HCT116 (cell line): Measurements from ENCODE around the gene SLC35F6. TPM values are rescaled to one million over a fixed set of nuclear protein-coding genes. Genes with fewer than 3 reads are reported as not detected.

Source experiments
- ATAC-seq: fragments of 200-7000 bp; cut with Tn5 transposase; 2 replicates; pipeline ENCODE4 v1.9.1; 2020; ENCODE audit warnings: mild to moderate bottlenecking, moderate library complexity
- BruUV-seq: library from RNA; stranded (reverse); fragments of 400-500 nt; replicated peaks from 2 replicates; lab custom pipeline; 2021; lab: Mats Ljungman, UMichigan
- CTCF ChIA-PET: fragments of 300-600 bp; sonication (Branson Sonifier 250); formaldehyde crosslinking; loops from one replicate; lab custom pipeline; 2021; ENCODE audit warnings: antibody characterized with exemption; lab: Charles Lee
- POLR2A ChIA-PET: fragments of 300-600, 350-600 bp; sonication (Branson Sonifier 250); formaldehyde crosslinking; loops from one replicate; lab custom pipeline; 2021; ENCODE audit warnings: antibody characterized with exemption; lab: Charles Lee
- RAD21 ChIA-PET, 2 experiments: fragments of 300-600 bp; sonication (Branson Sonifier 250); formaldehyde crosslinking; loops; one replicate each; lab custom pipeline; 2023; ENCODE audit warnings: low total read pairs in 2 of 2; ENCODE audit not compliant: uncharacterized antibody in 2 of 2, unreplicated experiment in 2 of 2, low non-redundant PET in 1 of 2; lab: Charles Lee
- DNase-seq: peaks from one replicate; pipeline ENCODE4 v3.0.0-alpha.2; 2010; ENCODE audit warnings: low read depth, low spot score
- H2AFZ ChIP-seq: fragments of 200-600 bp; shearing (Covaris generic), sonication (generic); 2 replicates; pipeline ENCODE4 v1.6.1; 2017; ENCODE audit warnings: low read depth, mixed run types, mixed read lengths, antibody characterized with exemption, low read length; ENCODE audit not compliant: poor library complexity, severe bottlenecking
- H3K27ac ChIP-seq: 2 replicates; pipeline ENCODE4 v1.5.1; 2012; ENCODE audit warnings: low read depth, low read length
- H3K27me3 ChIP-seq: fragments of 200-600 bp; sonication (generic); 2 replicates; pipeline ENCODE4 v1.6.1; 2016; ENCODE audit warnings: mixed run types, low read length, mixed read lengths; ENCODE audit not compliant: insufficient read depth
- H3K36me3 ChIP-seq, 2 experiments: fragments of 200-500 bp in 1 of 2; fragments of 200-600 bp in 1 of 2; sonication (Bioruptor generic) in 1 of 2; sonication (generic) in 1 of 2; 2 replicates each; pipeline versions ENCODE4 v1.5.1 to v1.6.1; 2014 to 2016; ENCODE audit warnings: low read length in 2 of 2, inconsistent platforms in 1 of 2, mixed read lengths in 1 of 2, mixed run types in 1 of 2; ENCODE audit not compliant: insufficient read depth in 2 of 2, control insufficient read depth in 1 of 2
- H3K4me1 ChIP-seq, 2 experiments: fragments of 200-600 bp in 1 of 2; sonication (generic) in 1 of 2; 2 replicates each; pipeline versions ENCODE4 v1.5.1 to v1.6.1; 2012 to 2017; ENCODE audit warnings: low read length in 2 of 2, inconsistent platforms in 1 of 2, mild to moderate bottlenecking in 1 of 2, mixed read lengths in 1 of 2, mixed run types in 1 of 2, moderate library complexity in 1 of 2; ENCODE audit not compliant: insufficient read depth in 2 of 2, control insufficient read depth in 1 of 2
- H3K4me2 ChIP-seq: fragments of 200-600 bp; sonication (generic); 2 replicates; pipeline ENCODE4 v1.6.1; 2017; ENCODE audit warnings: mixed run types, low read length, mixed read lengths
- H3K4me3 ChIP-seq, 2 experiments: fragments of 200-600 bp in 1 of 2; sonication (generic) in 1 of 2; replicated peaks in 1 of 2; 2 replicates each; pipeline ENCODE4 v1.5.1; 2011 to 2016; ENCODE audit warnings: low read length in 2 of 2, control low read depth in 1 of 2, low read depth in 1 of 2, mild to moderate bottlenecking in 1 of 2, mixed read lengths in 1 of 2, mixed run types in 1 of 2
- H3K79me2 ChIP-seq: fragments of 200-600 bp; sonication (generic); 2 replicates; pipeline ENCODE4 v1.6.1; 2017; ENCODE audit warnings: mild to moderate bottlenecking, mixed run types, low read length, moderate library complexity, mixed read lengths; ENCODE audit not compliant: insufficient read depth
- H3K9ac ChIP-seq: fragments of 200-600 bp; sonication (generic); 2 replicates; pipeline ENCODE4 v1.6.1; 2016; ENCODE audit warnings: low read length, mixed read lengths
- H3K9me2 ChIP-seq: fragments of 200-600 bp; sonication (generic), shearing (Covaris generic); 2 replicates; pipeline ENCODE4 v1.6.1; 2017; ENCODE audit warnings: mixed run types, mild to moderate bottlenecking, moderate library complexity; ENCODE audit not compliant: insufficient read depth
- H3K9me3 ChIP-seq, 2 experiments: fragments of 200-500 bp in 1 of 2; fragments of 200-600 bp in 1 of 2; sonication (Bioruptor generic) in 1 of 2; sonication (generic) in 1 of 2; 2 replicates each; pipeline ENCODE4 v1.6.1; 2014 to 2017; ENCODE audit warnings: low read length in 2 of 2, mixed read lengths in 2 of 2, inconsistent platforms in 1 of 2, low read depth in 1 of 2, mild to moderate bottlenecking in 1 of 2, mixed run types in 1 of 2, moderate library complexity in 1 of 2; ENCODE audit not compliant: control insufficient read depth in 1 of 2, insufficient read depth in 1 of 2
- H4K20me1 ChIP-seq: fragments of 200-600 bp; sonication (generic), shearing (Covaris generic); 2 replicates; pipeline ENCODE4 v1.6.1; 2017; ENCODE audit warnings: mixed run types, mild to moderate bottlenecking, moderate library complexity; ENCODE audit not compliant: insufficient read depth
- CBX3 ChIP-seq: IDR thresholded peaks from 2 replicates; pipeline ENCODE4 v1.6.1; 2012; ENCODE audit warnings: low read depth
- CEBPB ChIP-seq: IDR thresholded peaks from 2 replicates; pipeline ENCODE4 v1.6.1; 2012; ENCODE audit warnings: low read depth
- ELF1 ChIP-seq: IDR thresholded peaks from 2 replicates; pipeline ENCODE4 v1.6.1; 2012; ENCODE audit warnings: low read depth, borderline replicate concordance
- EZH2phosphoT487 ChIP-seq: fragments of 200-600 bp; IDR thresholded peaks from 2 replicates; pipeline ENCODE4 v1.6.1; 2018; ENCODE audit warnings: antibody characterized with exemption, borderline replicate concordance
- JUND ChIP-seq: IDR thresholded peaks from 2 replicates; pipeline ENCODE4 v1.6.1; 2012
- POLR2A ChIP-seq: IDR thresholded peaks from 2 replicates; pipeline ENCODE4 v1.7.0; 2011; ENCODE audit warnings: borderline replicate concordance; ENCODE audit not compliant: insufficient read depth, insufficient read length; ENCODE audit errors: extremely low read depth
- POLR2AphosphoS5 ChIP-seq: IDR thresholded peaks from 2 replicates; pipeline ENCODE4 v1.6.1; 2011; ENCODE audit warnings: mild to moderate bottlenecking, low read depth, low read length, moderate library complexity
- SIN3A ChIP-seq: IDR thresholded peaks from 2 replicates; pipeline ENCODE4 v1.6.1; 2012; ENCODE audit warnings: low read depth
- TCF7L2 ChIP-seq: IDR thresholded peaks from 2 replicates; pipeline ENCODE4 v1.7.0; 2011; ENCODE audit warnings: borderline replicate concordance, inconsistent platforms; ENCODE audit not compliant: insufficient read depth, insufficient read length; ENCODE audit errors: extremely low read depth
- ZFX ChIP-seq: fragments of 450-650 bp; IDR thresholded peaks from 2 replicates; pipeline ENCODE4 v1.6.1; 2017
- ZNF274 ChIP-seq: fragments of 200-500 bp; sonication (Bioruptor generic); IDR thresholded peaks from 2 replicates; pipeline ENCODE4 v1.6.1; 2014; ENCODE audit warnings: mild to moderate bottlenecking, low read depth, low read length, inconsistent platforms
- intact Hi-C: fragments of 100-400 bp; cut with micrococcal nuclease; formaldehyde crosslinking; loops from 2 replicates; pipeline ENCODE4 v1.10.0; 2022
- total RNA-seq: library from RNA; stranded (reverse); gene quantifications from one replicate; pipeline ENCODE4 v1.2.1, GENCODE V29; 2021; ENCODE audit not compliant: unreplicated experiment
- TF ChIP-seq, protein P1 (sequence below): IDR thresholded peaks from 2 replicates; pipeline ENCODE4 v1.6.1; 2012
- TF ChIP-seq, protein P2 (sequence below): IDR thresholded peaks from 2 replicates; pipeline ENCODE4 v1.6.1; 2012

SLC35F6 gene
- total RNA-seq, 1 experiment from 2014 or later: 34.5 TPM

GRCh38 chr2:26767129-26767528 lies 3.0 kb downstream of the SLC35F6 start:
- ATAC-seq (peak; percentile 14), DNase-seq (no peak)
- Histone ChIP-seq H3K27me3 (no peaks in the 10 kb centered on the region), H2AFZ (no peak overlapping the region), H3K79me2 (peaks cover 73% of the 10 kb centered on the region), H3K9me2 (no peaks in the 10 kb centered on the region), H3K36me3 (no peaks in the 10 kb centered on the region), H3K4me1 (peaks cover 76 to 87% of the 10 kb centered on the region in 2 experiments), H3K27ac (peak overlapping the region; percentile 79), H3K4me2 (peak overlapping the region; percentile 99), H3K9me3 (no peaks in the 10 kb centered on the region), H3K4me3 (peak overlapping the region in 1 of 2 experiments; percentile 10; a peak in 1 of 4 replicates), H3K9ac (peak overlapping the region; percentile 51), H4K20me1 (no peaks in the 10 kb centered on the region)
- ChIA-PET RAD21 (no interaction called here), CTCF (no interaction called here), POLR2A (interaction anchor here (1.2 kb wide), 1 partner anchor 8 kb away, joined by 3 read pairs; no protein-coding TSS in a partner anchor)
- BruUV-seq: no TSS peak
- intact Hi-C loops: no loop called here
- TF ChIP-seq ZFX: no peak
- TF ChIP-seq CBX3: no peak
- no peak for TF ChIP-seq EZH2phosphoT487
- 0 out of 2 replicates have a peak, but pooled peaks have one; percentile 21 for TF ChIP-seq POLR2AphosphoS5
- no peak for TF ChIP-seq POLR2A
- TF ChIP-seq TCF7L2: peak; percentile 78
- TF ChIP-seq, protein P1, sequence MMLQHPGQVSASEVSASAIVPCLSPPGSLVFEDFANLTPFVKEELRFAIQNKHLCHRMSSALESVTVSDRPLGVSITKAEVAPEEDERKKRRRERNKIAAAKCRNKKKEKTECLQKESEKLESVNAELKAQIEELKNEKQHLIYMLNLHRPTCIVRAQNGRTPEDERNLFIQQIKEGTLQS: no peak
- no peak for TF ChIP-seq JUND
- TF ChIP-seq CEBPB: no peak
- TF ChIP-seq SIN3A: no peak
- no peak for TF ChIP-seq ZNF274
- TF ChIP-seq, protein P2, sequence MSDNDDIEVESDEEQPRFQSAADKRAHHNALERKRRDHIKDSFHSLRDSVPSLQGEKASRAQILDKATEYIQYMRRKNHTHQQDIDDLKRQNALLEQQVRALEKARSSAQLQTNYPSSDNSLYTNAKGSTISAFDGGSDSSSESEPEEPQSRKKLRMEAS: no peak
- TF ChIP-seq ELF1: no peak
